ENCODE results near the gene RDH13.

DNA sequence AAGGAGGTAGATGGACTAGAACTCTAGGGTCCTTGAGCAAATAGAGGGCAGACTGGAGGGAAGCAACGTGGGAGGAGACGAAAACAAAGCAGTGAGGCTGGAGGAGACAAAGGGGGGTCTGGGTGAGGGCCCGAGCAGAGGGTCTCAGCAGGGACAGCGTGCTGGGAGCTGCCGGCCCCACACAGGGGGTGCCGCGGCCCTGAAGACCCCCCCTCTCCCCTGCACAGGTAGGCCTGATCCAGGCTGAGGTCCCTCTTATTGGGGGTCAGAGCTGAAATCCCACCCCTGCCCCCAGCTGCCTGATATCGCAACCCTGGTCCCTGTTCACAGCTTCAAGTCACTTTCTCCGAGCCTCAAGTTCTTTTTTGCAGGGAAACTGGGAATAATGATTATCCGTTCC is 21.5 kb upstream of the RDH13 start:
- TF ChIP-seq, protein P1, sequence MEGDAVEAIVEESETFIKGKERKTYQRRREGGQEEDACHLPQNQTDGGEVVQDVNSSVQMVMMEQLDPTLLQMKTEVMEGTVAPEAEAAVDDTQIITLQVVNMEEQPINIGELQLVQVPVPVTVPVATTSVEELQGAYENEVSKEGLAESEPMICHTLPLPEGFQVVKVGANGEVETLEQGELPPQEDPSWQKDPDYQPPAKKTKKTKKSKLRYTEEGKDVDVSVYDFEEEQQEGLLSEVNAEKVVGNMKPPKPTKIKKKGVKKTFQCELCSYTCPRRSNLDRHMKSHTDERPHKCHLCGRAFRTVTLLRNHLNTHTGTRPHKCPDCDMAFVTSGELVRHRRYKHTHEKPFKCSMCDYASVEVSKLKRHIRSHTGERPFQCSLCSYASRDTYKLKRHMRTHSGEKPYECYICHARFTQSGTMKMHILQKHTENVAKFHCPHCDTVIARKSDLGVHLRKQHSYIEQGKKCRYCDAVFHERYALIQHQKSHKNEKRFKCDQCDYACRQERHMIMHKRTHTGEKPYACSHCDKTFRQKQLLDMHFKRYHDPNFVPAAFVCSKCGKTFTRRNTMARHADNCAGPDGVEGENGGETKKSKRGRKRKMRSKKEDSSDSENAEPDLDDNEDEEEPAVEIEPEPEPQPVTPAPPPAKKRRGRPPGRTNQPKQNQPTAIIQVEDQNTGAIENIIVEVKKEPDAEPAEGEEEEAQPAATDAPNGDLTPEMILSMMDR (conservative IDR thresholded peaks at IDR 0.05; ENCODE audit: low read depth in 2 of 2), result no peak
- TF ChIP-seq POLR2AphosphoS5 (IDR thresholded peaks at IDR 0.05; ENCODE audit: low read depth) (no peak), EZH2 (IDR thresholded peaks at IDR 0.05; ENCODE audit: low read depth, unreplicated experiment) (no peak), EZH2phosphoT487 (IDR thresholded peaks at IDR 0.05; ENCODE audit: unreplicated experiment) (no peak)
- TF ChIP-seq, protein P2, sequence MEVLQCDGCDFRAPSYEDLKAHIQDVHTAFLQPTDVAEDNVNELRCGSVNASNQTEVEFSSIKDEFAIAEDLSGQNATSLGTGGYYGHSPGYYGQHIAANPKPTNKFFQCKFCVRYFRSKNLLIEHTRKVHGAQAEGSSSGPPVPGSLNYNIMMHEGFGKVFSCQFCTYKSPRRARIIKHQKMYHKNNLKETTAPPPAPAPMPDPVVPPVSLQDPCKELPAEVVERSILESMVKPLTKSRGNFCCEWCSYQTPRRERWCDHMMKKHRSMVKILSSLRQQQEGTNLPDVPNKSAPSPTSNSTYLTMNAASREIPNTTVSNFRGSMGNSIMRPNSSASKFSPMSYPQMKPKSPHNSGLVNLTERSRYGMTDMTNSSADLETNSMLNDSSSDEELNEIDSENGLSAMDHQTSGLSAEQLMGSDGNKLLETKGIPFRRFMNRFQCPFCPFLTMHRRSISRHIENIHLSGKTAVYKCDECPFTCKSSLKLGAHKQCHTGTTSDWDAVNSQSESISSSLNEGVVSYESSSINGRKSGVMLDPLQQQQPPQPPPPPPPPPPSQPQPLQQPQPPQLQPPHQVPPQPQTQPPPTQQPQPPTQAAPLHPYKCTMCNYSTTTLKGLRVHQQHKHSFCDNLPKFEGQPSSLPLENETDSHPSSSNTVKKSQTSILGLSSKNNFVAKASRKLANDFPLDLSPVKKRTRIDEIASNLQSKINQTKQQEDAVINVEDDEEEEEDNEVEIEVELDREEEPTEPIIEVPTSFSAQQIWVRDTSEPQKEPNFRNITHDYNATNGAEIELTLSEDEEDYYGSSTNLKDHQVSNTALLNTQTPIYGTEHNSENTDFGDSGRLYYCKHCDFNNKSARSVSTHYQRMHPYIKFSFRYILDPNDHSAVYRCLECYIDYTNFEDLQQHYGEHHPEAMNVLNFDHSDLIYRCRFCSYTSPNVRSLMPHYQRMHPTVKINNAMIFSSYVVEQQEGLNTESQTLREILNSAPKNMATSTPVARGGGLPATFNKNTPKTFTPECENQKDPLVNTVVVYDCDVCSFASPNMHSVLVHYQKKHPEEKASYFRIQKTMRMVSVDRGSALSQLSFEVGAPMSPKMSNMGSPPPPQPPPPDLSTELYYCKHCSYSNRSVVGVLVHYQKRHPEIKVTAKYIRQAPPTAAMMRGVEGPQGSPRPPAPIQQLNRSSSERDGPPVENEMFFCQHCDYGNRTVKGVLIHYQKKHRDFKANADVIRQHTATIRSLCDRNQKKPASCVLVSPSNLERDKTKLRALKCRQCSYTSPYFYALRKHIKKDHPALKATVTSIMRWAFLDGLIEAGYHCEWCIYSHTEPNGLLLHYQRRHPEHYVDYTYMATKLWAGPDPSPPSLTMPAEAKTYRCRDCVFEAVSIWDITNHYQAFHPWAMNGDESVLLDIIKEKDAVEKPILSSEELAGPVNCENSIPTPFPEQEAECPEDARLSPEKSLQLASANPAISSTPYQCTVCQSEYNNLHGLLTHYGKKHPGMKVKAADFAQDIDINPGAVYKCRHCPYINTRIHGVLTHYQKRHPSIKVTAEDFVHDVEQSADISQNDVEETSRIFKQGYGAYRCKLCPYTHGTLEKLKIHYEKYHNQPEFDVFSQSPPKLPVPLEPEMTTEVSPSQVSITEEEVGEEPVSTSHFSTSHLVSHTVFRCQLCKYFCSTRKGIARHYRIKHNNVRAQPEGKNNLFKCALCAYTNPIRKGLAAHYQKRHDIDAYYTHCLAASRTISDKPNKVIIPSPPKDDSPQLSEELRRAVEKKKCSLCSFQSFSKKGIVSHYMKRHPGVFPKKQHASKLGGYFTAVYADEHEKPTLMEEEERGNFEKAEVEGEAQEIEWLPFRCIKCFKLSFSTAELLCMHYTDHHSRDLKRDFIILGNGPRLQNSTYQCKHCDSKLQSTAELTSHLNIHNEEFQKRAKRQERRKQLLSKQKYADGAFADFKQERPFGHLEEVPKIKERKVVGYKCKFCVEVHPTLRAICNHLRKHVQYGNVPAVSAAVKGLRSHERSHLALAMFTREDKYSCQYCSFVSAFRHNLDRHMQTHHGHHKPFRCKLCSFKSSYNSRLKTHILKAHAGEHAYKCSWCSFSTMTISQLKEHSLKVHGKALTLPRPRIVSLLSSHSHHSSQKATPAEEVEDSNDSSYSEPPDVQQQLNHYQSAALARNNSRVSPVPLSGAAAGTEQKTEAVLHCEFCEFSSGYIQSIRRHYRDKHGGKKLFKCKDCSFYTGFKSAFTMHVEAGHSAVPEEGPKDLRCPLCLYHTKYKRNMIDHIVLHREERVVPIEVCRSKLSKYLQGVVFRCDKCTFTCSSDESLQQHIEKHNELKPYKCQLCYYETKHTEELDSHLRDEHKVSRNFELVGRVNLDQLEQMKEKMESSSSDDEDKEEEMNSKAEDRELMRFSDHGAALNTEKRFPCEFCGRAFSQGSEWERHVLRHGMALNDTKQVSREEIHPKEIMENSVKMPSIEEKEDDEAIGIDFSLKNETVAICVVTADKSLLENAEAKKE (CRISPR knock-in tag; IDR thresholded peaks at IDR 0.05), result no peak
- TF ChIP-seq, protein P3, sequence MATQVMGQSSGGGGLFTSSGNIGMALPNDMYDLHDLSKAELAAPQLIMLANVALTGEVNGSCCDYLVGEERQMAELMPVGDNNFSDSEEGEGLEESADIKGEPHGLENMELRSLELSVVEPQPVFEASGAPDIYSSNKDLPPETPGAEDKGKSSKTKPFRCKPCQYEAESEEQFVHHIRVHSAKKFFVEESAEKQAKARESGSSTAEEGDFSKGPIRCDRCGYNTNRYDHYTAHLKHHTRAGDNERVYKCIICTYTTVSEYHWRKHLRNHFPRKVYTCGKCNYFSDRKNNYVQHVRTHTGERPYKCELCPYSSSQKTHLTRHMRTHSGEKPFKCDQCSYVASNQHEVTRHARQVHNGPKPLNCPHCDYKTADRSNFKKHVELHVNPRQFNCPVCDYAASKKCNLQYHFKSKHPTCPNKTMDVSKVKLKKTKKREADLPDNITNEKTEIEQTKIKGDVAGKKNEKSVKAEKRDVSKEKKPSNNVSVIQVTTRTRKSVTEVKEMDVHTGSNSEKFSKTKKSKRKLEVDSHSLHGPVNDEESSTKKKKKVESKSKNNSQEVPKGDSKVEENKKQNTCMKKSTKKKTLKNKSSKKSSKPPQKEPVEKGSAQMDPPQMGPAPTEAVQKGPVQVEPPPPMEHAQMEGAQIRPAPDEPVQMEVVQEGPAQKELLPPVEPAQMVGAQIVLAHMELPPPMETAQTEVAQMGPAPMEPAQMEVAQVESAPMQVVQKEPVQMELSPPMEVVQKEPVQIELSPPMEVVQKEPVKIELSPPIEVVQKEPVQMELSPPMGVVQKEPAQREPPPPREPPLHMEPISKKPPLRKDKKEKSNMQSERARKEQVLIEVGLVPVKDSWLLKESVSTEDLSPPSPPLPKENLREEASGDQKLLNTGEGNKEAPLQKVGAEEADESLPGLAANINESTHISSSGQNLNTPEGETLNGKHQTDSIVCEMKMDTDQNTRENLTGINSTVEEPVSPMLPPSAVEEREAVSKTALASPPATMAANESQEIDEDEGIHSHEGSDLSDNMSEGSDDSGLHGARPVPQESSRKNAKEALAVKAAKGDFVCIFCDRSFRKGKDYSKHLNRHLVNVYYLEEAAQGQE (IDR thresholded peaks at IDR 0.05; ENCODE audit: unreplicated experiment), result no peak
